Fibroblast of the aortic adventitia (primary cell): ENCODE measurements around the gene UBE2D1. TPM values are rescaled to one million over a fixed set of nuclear protein-coding genes. Genes with fewer than 3 reads are reported as not detected.

Source experiments
- DNase-seq: peaks from one replicate; pipeline ENCODE4 v3.0.0-alpha.2; 2010; ENCODE audit warnings: low read depth
- H3K4me3 ChIP-seq: 2 replicates; pipeline ENCODE4 v1.5.1; 2011; ENCODE audit warnings: low read depth, mild to moderate bottlenecking, control low read depth, low read length, moderate library complexity
- CTCF ChIP-seq: IDR thresholded peaks from 2 replicates; pipeline ENCODE4 v1.5.1; 2011; ENCODE audit warnings: mild to moderate bottlenecking, low read length, control low read depth, inconsistent platforms; ENCODE audit not compliant: insufficient read depth
- total RNA-seq: library from RNA; depleted of rRNA; stranded (reverse); fragments of >200 nt; gene quantifications from 2 replicates; pipeline ENCODE4 v1.2.3, GENCODE V29; 2012; ENCODE audit warnings: low replicate concordance

Gene UBE2D1
- total RNA-seq, 1 donor: 25.0 TPM

GRCh38 chr10:58397830-58398229 lies 63.0 kb downstream of the UBE2D1 start:
- no peak for TF ChIP-seq CTCF
- no peak overlapping the region for H3K4me3 ChIP-seq
- no peak for DNase-seq

GRCh38 chr10:58399410-58399809 lies 64.6 kb downstream of the UBE2D1 start:
- TF ChIP-seq CTCF: no peak
- DNase-seq: peak; percentile 13
- no peak overlapping the region for H3K4me3 ChIP-seq

- no peak overlapping the region for H3K4me3 ChIP-seq
- TF ChIP-seq CTCF: no peak
- peak; percentile 23 for DNase-seq
Measured at GRCh38 chr10:58400609-58401008, 65.8 kb downstream of the UBE2D1 start.

GRCh38 chr10:58404001-58404400 lies 69.2 kb downstream of the UBE2D1 start:
- DNase-seq: no peak
- no peak overlapping the region for H3K4me3 ChIP-seq
- no peak for TF ChIP-seq CTCF

- no peak overlapping the region for H3K4me3 ChIP-seq
- no peak for TF ChIP-seq CTCF
- DNase-seq: no peak
Measured at GRCh38 chr10:58409956-58410610, 75.3 kb downstream of the UBE2D1 start.

- no peak overlapping the region for H3K4me3 ChIP-seq
- peak; percentile 14 for TF ChIP-seq CTCF
- peak; percentile 39 for DNase-seq
Measured at GRCh38 chr10:58412502-58412961, 77.7 kb downstream of the UBE2D1 start.
